IMR-90 (cell line): Measurements from ENCODE around the gene NAA10. TPM values are rescaled to one million over a fixed set of nuclear protein-coding genes. Genes with fewer than 3 reads are reported as not detected.

ENCODE experiments used
- ATAC-seq: fragments of 200-7000 bp; cut with Tn5 transposase; 2 replicates; pipeline ENCODE4 v1.9.1; 2020; ENCODE audit warnings: low read depth, mild to moderate bottlenecking, moderate library complexity
- BruUV-seq: library from RNA; stranded (reverse); fragments of 400-500 nt; replicated peaks from 2 replicates; lab custom pipeline; 2021; lab: Mats Ljungman, UMichigan
- CTCF ChIA-PET: fragments of 300-600 bp; formaldehyde crosslinking; extraction: SDS; loops from one replicate; lab custom pipeline; 2021; ENCODE audit warnings: antibody characterized with exemption; lab: Yijun Ruan, JAX
- POLR2A ChIA-PET: fragments of 300-600 bp; sonication (Branson Sonifier 250); formaldehyde crosslinking; loops from one replicate; lab custom pipeline; 2022; ENCODE audit warnings: antibody characterized with exemption; ENCODE audit not compliant: unreplicated experiment; lab: Charles Lee
- DNase-seq: peaks from one replicate; pipeline ENCODE4 v3.0.0; 2013
- H2AFZ ChIP-seq: replicated peaks from 2 replicates; pipeline ENCODE3; 2013; ENCODE audit warnings: low read length, mild to moderate bottlenecking; ENCODE audit not compliant: poor library complexity
- H2AK5ac ChIP-seq: 2 replicates; pipeline ENCODE4 v1.6.1; 2013; ENCODE audit warnings: low read depth, low read length, inconsistent platforms
- H2AK9ac ChIP-seq: replicated peaks from 2 replicates; pipeline ENCODE3; 2013; ENCODE audit warnings: mild to moderate bottlenecking, low read depth, low read length, moderate library complexity; ENCODE audit not compliant: poor library complexity
- H2BK120ac ChIP-seq: 2 replicates; pipeline ENCODE4 v1.6.1; 2013; ENCODE audit warnings: low read depth, low read length, inconsistent platforms
- H2BK15ac ChIP-seq: 3 replicates; pipeline ENCODE4 v1.6.1; 2013; ENCODE audit warnings: low read depth, low read length, inconsistent platforms
- H2BK20ac ChIP-seq: 2 replicates; pipeline ENCODE4 v1.6.1; 2013; ENCODE audit warnings: low read depth, mild to moderate bottlenecking, inconsistent platforms, low read length, moderate library complexity
- H2BK5ac ChIP-seq: 2 replicates; pipeline ENCODE4 v1.6.1; 2013; ENCODE audit warnings: mild to moderate bottlenecking, low read depth, low read length, inconsistent platforms; ENCODE audit not compliant: poor library complexity, severe bottlenecking
- H3K14ac ChIP-seq: replicated peaks from 2 replicates; pipeline ENCODE4 v1.6.1; 2013; ENCODE audit warnings: low read depth, low read length, inconsistent platforms
- H3K18ac ChIP-seq: 2 replicates; pipeline ENCODE4 v1.6.1; 2013; ENCODE audit warnings: low read depth, low read length, control low read depth
- H3K23ac ChIP-seq: 2 replicates; pipeline ENCODE4 v1.6.1; 2013; ENCODE audit warnings: low read depth, low read length, inconsistent platforms
- H3K27ac ChIP-seq: 2 replicates; pipeline ENCODE4 v1.5.1; 2013; ENCODE audit warnings: mild to moderate bottlenecking, control low read depth, low read length; ENCODE audit not compliant: insufficient read depth
- H3K27me3 ChIP-seq: 2 replicates; pipeline ENCODE4 v1.6.1; 2013; ENCODE audit warnings: low read length; ENCODE audit not compliant: control insufficient read depth, insufficient read depth
- H3K36me3 ChIP-seq: 2 replicates; pipeline ENCODE4 v1.6.1; 2013; ENCODE audit warnings: low read length, mixed read lengths; ENCODE audit not compliant: control insufficient read depth, insufficient read depth
- H3K4ac ChIP-seq: 2 replicates; pipeline ENCODE4 v1.6.1; 2013; ENCODE audit warnings: low read depth, low read length, inconsistent platforms
- H3K4me1 ChIP-seq: 2 replicates; pipeline ENCODE4 v1.6.1; 2013; ENCODE audit warnings: low read length, mixed read lengths; ENCODE audit not compliant: control insufficient read depth, insufficient read depth
- H3K4me2 ChIP-seq: 2 replicates; pipeline ENCODE4 v1.6.1; 2013; ENCODE audit warnings: low read depth, mild to moderate bottlenecking, control low read depth, low read length, moderate library complexity
- H3K4me3 ChIP-seq: 2 replicates; pipeline ENCODE4 v1.5.1; 2013; ENCODE audit warnings: low read depth, mild to moderate bottlenecking, control low read depth, low read length, moderate library complexity; ENCODE audit not compliant: insufficient read depth
- H3K56ac ChIP-seq: 2 replicates; pipeline ENCODE4 v1.6.1; 2013; ENCODE audit warnings: low read length, inconsistent platforms; ENCODE audit not compliant: insufficient read depth; ENCODE audit errors: extremely low read depth
- H3K79me1 ChIP-seq, 2 experiments: 2 replicates each; pipeline ENCODE4 v1.6.1; 2013; ENCODE audit warnings: low read length in 2 of 2, inconsistent platforms in 1 of 2, low read depth in 1 of 2
- H3K9ac ChIP-seq: 2 replicates; pipeline ENCODE4 v1.6.1; 2013; ENCODE audit warnings: low read depth, low read length, control low read depth
- H3K9me1 ChIP-seq: 2 replicates; pipeline ENCODE4 v1.6.1; 2013; ENCODE audit warnings: low read length, inconsistent platforms; ENCODE audit not compliant: insufficient read depth
- H3K9me3 ChIP-seq: 2 replicates; pipeline ENCODE4 v1.6.1; 2013; ENCODE audit warnings: low read length; ENCODE audit not compliant: control insufficient read depth, insufficient read depth
- H4K20me1 ChIP-seq: 2 replicates; pipeline ENCODE4 v1.6.1; 2013; ENCODE audit warnings: low read length, inconsistent platforms; ENCODE audit not compliant: insufficient read depth
- H4K5ac ChIP-seq: 2 replicates; pipeline ENCODE4 v1.6.1; 2013; ENCODE audit warnings: mild to moderate bottlenecking, low read depth, low read length, control low read depth
- H4K8ac ChIP-seq, 2 experiments: 2 replicates each; pipeline ENCODE4 v1.6.1; 2013; ENCODE audit warnings: low read depth in 2 of 2, low read length in 2 of 2, control low read depth in 1 of 2, inconsistent platforms in 1 of 2
- H4K91ac ChIP-seq: 2 replicates; pipeline ENCODE4 v1.6.1; 2013; ENCODE audit warnings: low read depth, low read length, inconsistent platforms; ENCODE audit not compliant: insufficient read depth
- MAFK ChIP-seq: IDR thresholded peaks from 2 replicates; pipeline ENCODE4 v1.6.1; 2012; ENCODE audit warnings: low read depth, low read length, improper control_type of control experiment
- MXI1 ChIP-seq: IDR thresholded peaks from 2 replicates; pipeline ENCODE4 v1.6.1; 2012; ENCODE audit warnings: low read depth, mild to moderate bottlenecking, low read length, moderate library complexity, borderline replicate concordance
- POLR2A ChIP-seq: IDR thresholded peaks from 2 replicates; pipeline ENCODE4 v1.6.1; 2012; ENCODE audit warnings: mild to moderate bottlenecking, low read depth, low read length
- RAD21 ChIP-seq: IDR thresholded peaks from 2 replicates; pipeline ENCODE4 v1.6.1; 2012; ENCODE audit warnings: low read length, improper control_type of control experiment
- WGBS, 2 experiments: methylation state at CpG; one replicate each; pipeline versions ENCODE4 v1.1.5 to v1.1.7; 2013; ENCODE audit warnings: missing lambda C conversion rate in 2 of 2; ENCODE audit not compliant: insufficient read length in 1 of 2; ENCODE audit errors: extremely low coverage in 2 of 2; 5-methylcytosine and 5-hydroxymethylcytosine counted together
- dilution Hi-C: fragments of 300-500 bp; cut with HindIII; formaldehyde crosslinking; loops from one replicate; pipeline ENCODE4 v1.14.3; 2018; ENCODE audit warnings: low sequenced_read_pairs; ENCODE audit not compliant: unreplicated experiment
- in situ Hi-C: fragments of 300-500 bp; cut with MboI; formaldehyde crosslinking; loops from 3 replicates; pipeline ENCODE4 v1.14.3; 2019; ENCODE audit warnings: low sequenced_read_pairs, inconsistent platforms, mixed read lengths
- intact Hi-C: fragments of 100-400 bp; cut with micrococcal nuclease; formaldehyde crosslinking; loops from 2 replicates; pipeline ENCODE4 v1.10.0; 2022
- polyA plus RNA-seq, 3 experiments: library from polyadenylated mRNA; depleted of rRNA; stranded (reverse); fragments of >200 nt; gene quantifications; 2 replicates each; pipeline ENCODE4 v1.2.3, GENCODE V29; 2012; ENCODE audit warnings: low replicate concordance in 1 of 3
- total RNA-seq: library from RNA; depleted of rRNA; stranded (reverse); fragments of >200 nt; gene quantifications from 2 replicates; pipeline ENCODE4 v1.2.3, GENCODE V29; 2012
- TF ChIP-seq, protein P1 (sequence below): fragments of 150-350 bp; IDR thresholded peaks from 2 replicates; pipeline ENCODE4 v1.6.1; 2016; ENCODE audit warnings: low read depth, mild to moderate bottlenecking, low read length, moderate library complexity, borderline replicate concordance

NAA10 gene
- total and polyA plus RNA-seq, 2 of the 4 experiments (the other 2 are of a cell fraction) = 98.6 to 172 TPM

DNA sequence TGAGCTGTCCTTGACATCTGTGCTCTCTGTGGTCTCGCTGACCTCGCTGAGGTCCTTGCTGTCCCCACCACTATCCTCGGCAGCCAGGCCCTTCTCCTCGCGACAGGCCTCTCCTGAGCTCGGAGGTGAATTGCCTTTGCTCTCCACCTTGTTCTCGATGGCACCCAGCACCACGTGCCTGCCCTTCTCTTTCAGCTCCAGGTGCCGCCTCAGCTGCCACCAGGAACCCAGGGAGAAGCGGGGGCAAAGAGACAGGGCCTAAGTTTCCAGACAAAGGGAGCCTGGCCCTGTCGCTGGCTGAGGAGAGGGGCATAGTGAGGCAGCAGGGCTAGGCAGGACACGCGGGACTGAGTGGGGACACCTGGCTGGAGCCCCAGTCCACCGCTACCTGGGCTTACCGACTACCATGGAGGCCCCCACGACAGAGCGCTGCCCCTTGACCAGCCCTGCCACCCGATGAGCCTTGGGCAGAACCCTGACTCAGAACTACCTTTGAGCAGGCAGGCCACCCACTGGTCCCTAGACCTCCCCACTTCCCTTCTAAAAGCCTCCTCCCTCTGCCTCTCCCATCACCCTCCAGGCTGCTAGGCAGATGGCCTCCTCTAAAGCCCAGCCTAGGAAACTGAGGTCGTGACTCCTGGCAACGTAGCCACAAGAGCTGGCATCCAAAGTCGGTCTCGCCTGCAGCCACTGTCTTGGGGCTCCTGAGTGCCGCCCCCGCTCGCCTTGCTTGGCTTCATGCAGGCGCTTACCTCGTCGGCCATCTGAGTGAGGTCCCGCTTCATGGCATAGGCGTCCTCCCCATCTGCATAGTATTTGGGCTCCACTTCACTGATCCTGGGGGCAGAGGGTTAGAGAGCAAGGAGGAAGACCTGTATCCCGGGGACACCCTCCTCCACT is 4.6 kb downstream of the NAA10 start:
- no peak for TF ChIP-seq MXI1
- TF ChIP-seq RAD21 = no peak
- TF ChIP-seq POLR2A = no peak
- TF ChIP-seq, protein P1, sequence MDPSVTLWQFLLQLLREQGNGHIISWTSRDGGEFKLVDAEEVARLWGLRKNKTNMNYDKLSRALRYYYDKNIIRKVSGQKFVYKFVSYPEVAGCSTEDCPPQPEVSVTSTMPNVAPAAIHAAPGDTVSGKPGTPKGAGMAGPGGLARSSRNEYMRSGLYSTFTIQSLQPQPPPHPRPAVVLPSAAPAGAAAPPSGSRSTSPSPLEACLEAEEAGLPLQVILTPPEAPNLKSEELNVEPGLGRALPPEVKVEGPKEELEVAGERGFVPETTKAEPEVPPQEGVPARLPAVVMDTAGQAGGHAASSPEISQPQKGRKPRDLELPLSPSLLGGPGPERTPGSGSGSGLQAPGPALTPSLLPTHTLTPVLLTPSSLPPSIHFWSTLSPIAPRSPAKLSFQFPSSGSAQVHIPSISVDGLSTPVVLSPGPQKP = no peak
- TF ChIP-seq MAFK = no peak
- H3K27ac ChIP-seq = no peak overlapping the region
- no peak overlapping the region for H4K91ac ChIP-seq
- BruUV-seq = no TSS peak
- no peak overlapping the region for H2BK5ac ChIP-seq
- no peak overlapping the region for H2AFZ ChIP-seq
- no peak for ATAC-seq
- H3K27me3 ChIP-seq = no peaks in the 10 kb centered on the region; the same call in 1 of the 2 replicates
- H3K79me1 ChIP-seq = peaks cover 4 to 16% of the 10 kb centered on the region in 2 experiments; a peak in 2 of 4 replicates
- no peak overlapping the region for H3K4me3 ChIP-seq
- H2BK20ac ChIP-seq = no peak overlapping the region
- H2BK120ac ChIP-seq = no peak overlapping the region
- peaks cover 20% of the 10 kb centered on the region for H4K20me1 ChIP-seq
- no peak overlapping the region for H2AK5ac ChIP-seq
- H3K4me1 ChIP-seq = peaks cover 2% of the 10 kb centered on the region
- 81% methylated on average over 6 of the region's 31 CpGs; no CpG with 5 or more reads in 1 of the 2 experiments for WGBS, 2 experiments
- H3K14ac ChIP-seq = no peak overlapping the region
- no peak overlapping the region for H3K9ac ChIP-seq
- no peak overlapping the region for H2BK15ac ChIP-seq
- no peak overlapping the region for H2AK9ac ChIP-seq
- no peak overlapping the region for H3K4ac ChIP-seq
- no peak overlapping the region for H4K8ac ChIP-seq
- CTCF ChIA-PET = no interaction called here
- H4K5ac ChIP-seq = no peak overlapping the region
- in situ Hi-C loops (no loop called here), intact Hi-C loops (no loop called here), dilution Hi-C loops (no loop called here)
- no peak for DNase-seq
- H3K4me2 ChIP-seq = no peak overlapping the region
- no peak overlapping the region for H3K18ac ChIP-seq
- peaks cover 23% of the 10 kb centered on the region for H3K36me3 ChIP-seq
- no peak overlapping the region for H3K23ac ChIP-seq
- no peak overlapping the region for H3K56ac ChIP-seq
- POLR2A ChIA-PET = no interaction called here
- H3K9me3 ChIP-seq = no peaks in the 10 kb centered on the region
- H3K9me1 ChIP-seq = no peaks in the 10 kb centered on the region; the same call in 1 of the 2 replicates
